Stimulated activated CD4-positive, alpha-beta T cell treated with anti-CD3 and anti-CD28 coated beads, Interleukin-15, amount 100 ng/mL, for 48 hours (primary cell): ENCODE data around the gene ZNF346.
A peak's percentile ranks its signal among the peaks of the same experiment; 100 is the strongest.

ENCODE experiments used
- DNase-seq, 2 donors: peaks; one replicate each; pipeline ENCODE4 v3.0.0-alpha.2; 2020; ENCODE audit warnings: low read depth in 2 of 2

The ZNF346 gene

GRCh38 chr5:177070536-177071191 is 48.2 kb downstream of the ZNF346 start:
- DNase-seq: no peak

- DNase-seq: peak; percentile 31 to 62
These were observed 49.3 kb downstream of the ZNF346 start for GRCh38 chr5:177071666-177072385.

- no peak for DNase-seq
These were observed 54.8 kb downstream of the ZNF346 start for GRCh38 chr5:177077335-177077734.

- no peak for DNase-seq
These were observed 57.1 kb downstream of the ZNF346 start for GRCh38 chr5:177079606-177080005.

- DNase-seq: no peak
These were observed 57.8 kb downstream of the ZNF346 start for GRCh38 chr5:177080265-177080664.

GRCh38 chr5:177081859-177082258 is 59.4 kb downstream of the ZNF346 start:
- DNase-seq: no peak

- no peak for DNase-seq
These were observed 60.9 kb downstream of the ZNF346 start for GRCh38 chr5:177083357-177083756.

- DNase-seq: no peak
These were observed 61.7 kb downstream of the ZNF346 start for GRCh38 chr5:177084175-177084574.

GRCh38 chr5:177085985-177086653 is 63.6 kb downstream of the ZNF346 start:
- no peak for DNase-seq

- peak; percentile 41 to 54 for DNase-seq
These were observed 64.3 kb downstream of the ZNF346 start, which contains the start of gene FGFR4 for GRCh38 chr5:177086654-177087397. Gene FGFR4, plus strand, starts transcription at chr5:177086915. Its CDS starts 2,688 bp downstream, at chr5:177089603.

- DNase-seq: no peak
These were observed 65.0 kb downstream of the ZNF346 start for GRCh38 chr5:177087398-177088005.

- no peak for DNase-seq
These were observed 66.6 kb downstream of the ZNF346 start for GRCh38 chr5:177089127-177089526.

GRCh38 chr5:177089825-177090641 is 67.5 kb downstream of the ZNF346 start:
- DNase-seq: no peak

GRCh38 chr5:177090813-177091212 is 68.3 kb downstream of the ZNF346 start:
- no peak for DNase-seq

- no peak for DNase-seq
These were observed 68.7 kb downstream of the ZNF346 start for GRCh38 chr5:177091232-177091631.

- DNase-seq: no peak
These were observed 69.9 kb downstream of the ZNF346 start for GRCh38 chr5:177092178-177093081.

GRCh38 chr5:177093082-177093712 is 70.7 kb downstream of the ZNF346 start:
- DNase-seq: no peak

- DNase-seq: no peak
These were observed 71.3 kb downstream of the ZNF346 start for GRCh38 chr5:177093803-177094202.
